ENCODE measurements around the gene SPNS3.

SPNS3 gene

GRCh38 chr17:4525691-4526397, 92.1 kb downstream of the SPNS3 start:
- Histone ChIP-seq H3F3A (ENCODE audit: control insufficient read depth, insufficient read depth) (no peaks in the 10 kb centered on the region), H3K9me3 (ENCODE audit: control insufficient read depth, insufficient read depth, low read length) (no peaks in the 10 kb centered on the region), H3K27ac (ENCODE audit: low read depth, low read length) (no peak overlapping the region), H3K4me2 (ENCODE audit: low read length) (no peak overlapping the region), H4K20me1 (ENCODE audit: control insufficient read depth, insufficient read depth, low read depth, low read length) (no peaks in the 10 kb centered on the region), H3K9me2 (replicated peaks; ENCODE audit: control insufficient read depth, low read length) (no peaks in the 10 kb centered on the region), H3K27me3 (ENCODE audit: control insufficient read depth, low read length) (peaks cover 17% of the 10 kb centered on the region), H3K79me2 (ENCODE audit: control insufficient read depth, low read length) (no peaks in the 10 kb centered on the region), H3K36me3 (ENCODE audit: control insufficient read depth, low read length) (no peaks in the 10 kb centered on the region), H3K4me3 (ENCODE audit: low read length) (no peak overlapping the region), H3K4me1 (ENCODE audit: control insufficient read depth, low read length) (peaks cover 23% of the 10 kb centered on the region)
- TF ChIP-seq CTCF (IDR thresholded peaks at IDR 0.05; ENCODE audit: low read depth, low read length, poor library complexity, severe bottlenecking): no peak
- TF ChIP-seq EZH2phosphoT487 (IDR thresholded peaks at IDR 0.05; ENCODE audit: borderline replicate concordance, low read length): no peak

GRCh38 chr17:4527134-4527533, 93.4 kb downstream of the SPNS3 start:
- Histone ChIP-seq H3K4me3 (ENCODE audit: low read length) (no peak overlapping the region), H3K27me3 (ENCODE audit: control insufficient read depth, low read length) (peaks cover 17% of the 10 kb centered on the region), H4K20me1 (ENCODE audit: control insufficient read depth, insufficient read depth, low read depth, low read length) (no peaks in the 10 kb centered on the region), H3K36me3 (ENCODE audit: control insufficient read depth, low read length) (no peaks in the 10 kb centered on the region), H3K9me2 (replicated peaks; ENCODE audit: control insufficient read depth, low read length) (no peaks in the 10 kb centered on the region), H3F3A (ENCODE audit: control insufficient read depth, insufficient read depth) (no peaks in the 10 kb centered on the region), H3K9me3 (ENCODE audit: control insufficient read depth, insufficient read depth, low read length) (no peaks in the 10 kb centered on the region), H3K4me2 (ENCODE audit: low read length) (no peak overlapping the region), H3K79me2 (ENCODE audit: control insufficient read depth, low read length) (no peaks in the 10 kb centered on the region), H3K4me1 (ENCODE audit: control insufficient read depth, low read length) (peaks cover 22% of the 10 kb centered on the region), H3K27ac (ENCODE audit: low read depth, low read length) (no peak overlapping the region)
- TF ChIP-seq CTCF (IDR thresholded peaks at IDR 0.05; ENCODE audit: low read depth, low read length, poor library complexity, severe bottlenecking) (no peak), EZH2phosphoT487 (IDR thresholded peaks at IDR 0.05; ENCODE audit: borderline replicate concordance, low read length) (no peak)

GRCh38 chr17:4527566-4528125, 93.9 kb downstream of the SPNS3 start:
- Histone ChIP-seq H3K27me3 (ENCODE audit: control insufficient read depth, low read length) (peaks cover 17% of the 10 kb centered on the region), H3K79me2 (ENCODE audit: control insufficient read depth, low read length) (no peaks in the 10 kb centered on the region), H3K27ac (ENCODE audit: low read depth, low read length) (no peak overlapping the region), H3K4me2 (ENCODE audit: low read length) (no peak overlapping the region), H3K9me2 (replicated peaks; ENCODE audit: control insufficient read depth, low read length) (no peaks in the 10 kb centered on the region), H3K4me3 (ENCODE audit: low read length) (no peak overlapping the region), H3K9me3 (ENCODE audit: control insufficient read depth, insufficient read depth, low read length) (no peaks in the 10 kb centered on the region), H3F3A (ENCODE audit: control insufficient read depth, insufficient read depth) (no peaks in the 10 kb centered on the region), H4K20me1 (ENCODE audit: control insufficient read depth, insufficient read depth, low read depth, low read length) (no peaks in the 10 kb centered on the region), H3K36me3 (ENCODE audit: control insufficient read depth, low read length) (no peaks in the 10 kb centered on the region), H3K4me1 (ENCODE audit: control insufficient read depth, low read length) (peaks cover 17% of the 10 kb centered on the region)
- no peak for TF ChIP-seq EZH2phosphoT487 (IDR thresholded peaks at IDR 0.05; ENCODE audit: borderline replicate concordance, low read length)
- TF ChIP-seq CTCF (IDR thresholded peaks at IDR 0.05; ENCODE audit: low read depth, low read length, poor library complexity, severe bottlenecking): no peak

Measured in DOHH2 (cell line).